G401 (cell line): ENCODE results near the gene NBAS. TPM values are rescaled to one million over a fixed set of nuclear protein-coding genes. Genes with fewer than 3 reads are reported as not detected.
A peak's percentile ranks its signal among the peaks of the same experiment; 100 is the strongest.

Experiments
- DNase-seq: peaks from one replicate; pipeline ENCODE4 v3.0.0-alpha.2; 2015; ENCODE audit warnings: low spot score
- in situ Hi-C: cut with HindIII; loops from 2 replicates; pipeline ENCODE4 v1.10.0; 2016; ENCODE audit warnings: low sequenced_read_pairs, mixed read lengths
- total RNA-seq: library from RNA; depleted of rRNA; stranded (reverse); fragments of >200 nt; shearing (Covaris generic); gene quantifications from 2 replicates; pipeline ENCODE4 v1.2.3, GENCODE V29; 2014; rRNA removed

Gene NBAS
- 31.1 and 45.1 TPM in 2 replicates for total RNA-seq

DNA sequence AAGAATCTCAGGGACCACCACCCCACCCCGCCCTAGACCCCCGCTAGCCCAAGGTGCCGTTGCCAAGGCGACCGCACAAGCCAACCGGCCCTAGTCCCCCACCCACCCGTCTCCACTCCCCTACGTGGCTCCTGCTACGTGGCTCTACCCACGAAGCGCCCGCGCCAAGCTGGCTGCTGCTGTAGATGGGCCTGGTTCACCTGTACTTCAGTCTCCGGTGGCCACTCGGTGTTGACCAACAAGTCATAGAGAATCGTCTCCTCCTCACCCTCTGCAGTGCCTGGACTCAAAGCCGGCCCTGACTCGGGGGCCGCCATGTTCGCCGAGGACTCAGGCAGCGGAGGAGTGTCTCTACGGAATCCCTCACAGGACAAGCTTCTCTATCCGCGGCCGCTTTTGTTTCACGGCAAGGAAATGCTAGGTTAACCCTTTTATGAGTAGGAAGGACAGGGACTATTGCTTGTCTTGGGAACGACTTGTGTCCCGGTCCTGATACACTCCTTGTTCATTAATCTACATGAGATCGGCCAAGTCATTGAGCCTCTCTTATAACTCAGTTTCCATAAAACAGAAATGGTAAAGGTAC, at the start of gene NBAS:
TSS of gene NBAS (minus strand) at position 347 of the 586 bp plus-strand sequence. CDS start at position 317, 30 bp downstream.
- peak; percentile 94 for DNase-seq
- in situ Hi-C loops, result no loop called here

- no peak for DNase-seq
- in situ Hi-C loops, result no loop called here
These were observed 49.4 kb upstream of the NBAS start for GRCh38 chr2:15610430-15610952.

- in situ Hi-C loops, result no loop called here
- DNase-seq, result no peak
These were observed 48.4 kb upstream of the NBAS start for GRCh38 chr2:15609341-15610042.

DNA sequence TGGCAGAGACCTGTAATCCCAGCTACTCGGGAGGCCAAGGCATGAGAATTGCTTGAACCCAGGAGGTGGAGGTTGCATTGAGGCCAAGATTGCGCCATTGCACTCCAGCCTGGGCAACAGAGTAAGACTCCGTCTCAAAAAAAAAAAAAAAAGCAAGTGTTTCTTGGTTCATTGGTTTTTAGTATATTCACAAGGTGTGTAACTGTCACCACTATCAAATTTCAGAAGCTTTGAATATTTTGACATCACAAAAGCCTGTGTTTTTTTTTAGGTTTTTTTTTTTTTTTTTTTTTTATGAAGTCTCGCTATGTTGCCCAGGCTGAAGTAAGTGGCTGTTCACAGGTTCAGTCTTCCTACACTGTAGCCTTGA, 47.2 kb upstream of the NBAS start:
- in situ Hi-C loops, result no loop called here
- no peak for DNase-seq

DNA sequence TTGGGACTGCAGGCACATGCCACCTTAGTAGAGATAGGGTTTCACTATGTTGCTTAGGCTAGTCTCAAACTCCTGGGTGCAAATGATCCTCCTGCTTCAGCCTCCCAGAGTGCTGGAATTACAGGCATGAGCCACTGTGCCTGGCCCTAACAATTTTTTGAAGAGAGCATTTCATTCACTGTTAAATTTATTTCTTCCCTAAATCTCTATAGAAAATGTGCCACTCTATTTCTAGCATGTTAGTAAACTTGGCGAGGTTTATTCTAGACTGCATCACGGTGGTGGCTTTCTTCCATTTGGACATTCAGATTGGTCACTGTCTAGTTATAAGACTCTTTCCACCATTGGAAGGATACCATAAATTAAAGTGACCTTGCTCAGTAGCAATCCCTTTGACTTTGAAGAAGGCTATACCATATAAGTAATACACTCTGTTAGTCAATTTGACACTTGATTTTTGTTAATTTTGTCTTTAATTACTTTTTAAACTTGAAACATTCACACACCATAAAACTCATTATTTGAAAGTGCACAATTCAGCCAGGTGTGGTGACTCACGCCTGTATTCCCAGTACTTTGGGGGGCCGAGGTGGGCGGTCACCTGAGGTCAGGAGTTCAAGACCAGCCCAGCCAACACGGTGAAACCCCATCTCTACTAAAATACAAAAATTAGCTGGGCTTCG, 46.7 kb upstream of the NBAS start:
- in situ Hi-C loops, result no loop called here
- no peak for DNase-seq

DNA sequence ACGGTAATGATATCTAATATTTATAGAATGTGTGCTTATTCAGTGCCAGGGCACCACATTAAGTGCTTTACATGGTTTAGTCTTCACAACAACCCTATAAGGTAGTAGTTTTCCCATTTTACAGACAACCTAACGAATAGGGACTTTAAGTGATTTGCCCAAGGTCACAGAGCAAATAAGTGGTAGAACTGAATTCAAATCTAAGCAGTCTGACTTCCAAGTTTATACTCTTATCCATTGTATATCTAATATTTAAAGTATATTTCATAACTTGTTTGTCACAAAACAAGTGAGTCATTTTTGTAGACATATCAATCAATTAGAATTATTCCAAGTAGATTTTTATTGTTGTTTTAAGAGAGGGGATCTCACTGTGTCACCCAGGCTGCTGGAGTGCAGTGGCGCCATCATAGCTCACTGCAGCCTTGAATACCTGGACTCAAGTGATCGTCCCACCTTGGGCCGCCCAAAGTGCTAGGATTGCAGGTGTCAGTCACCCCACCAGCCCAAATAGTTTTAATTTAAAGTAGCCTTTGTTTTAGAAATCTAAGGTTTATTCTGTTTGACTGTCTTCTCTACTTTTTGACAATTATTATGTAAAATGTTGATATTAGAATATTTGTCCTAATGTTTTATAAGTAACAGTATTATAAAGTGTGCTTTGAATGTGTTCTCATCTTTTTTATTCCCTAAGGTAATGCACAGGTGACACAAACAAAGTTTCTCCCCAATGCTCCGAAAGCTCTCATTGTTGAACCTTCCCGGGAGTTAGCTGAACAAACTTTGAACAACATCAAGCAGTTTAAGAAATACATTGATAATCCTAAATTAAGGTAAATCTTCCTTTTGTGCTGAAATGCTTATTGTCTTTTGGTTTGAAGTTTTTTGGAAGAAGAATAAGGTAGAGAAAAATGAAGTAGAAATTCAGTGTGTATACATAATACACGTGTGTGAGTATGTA, 45.6 kb upstream of the NBAS start:
- DNase-seq, result no peak
- in situ Hi-C loops, result no loop called here

DNA sequence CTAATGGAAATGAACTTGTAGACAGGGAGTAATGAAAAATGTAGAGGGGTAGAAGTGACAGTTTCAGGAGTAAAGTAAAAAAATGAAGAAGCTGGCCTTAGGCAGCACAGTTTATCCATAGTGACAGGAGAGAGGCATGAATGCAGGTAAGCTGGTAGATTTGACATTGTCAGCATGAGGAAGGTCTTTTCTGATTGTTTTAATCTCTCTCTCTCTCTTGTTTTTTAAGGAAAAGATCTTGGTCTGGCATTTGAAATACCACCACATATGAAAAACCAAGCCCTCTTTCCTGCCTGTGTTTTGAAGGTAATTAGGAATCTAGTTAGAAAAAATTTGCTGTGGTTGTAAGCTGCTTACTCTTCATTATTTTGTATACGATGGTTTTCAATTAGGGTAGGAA, 44.6 kb upstream of the NBAS start:
- in situ Hi-C loops, result no loop called here
- no peak for DNase-seq

- DNase-seq, result no peak
- in situ Hi-C loops, result no loop called here
These were observed 42.8 kb upstream of the NBAS start for GRCh38 chr2:15603948-15604347.

- no peak for DNase-seq
- in situ Hi-C loops, result no loop called here
These were observed 42.1 kb upstream of the NBAS start for GRCh38 chr2:15603044-15603765.

DNA sequence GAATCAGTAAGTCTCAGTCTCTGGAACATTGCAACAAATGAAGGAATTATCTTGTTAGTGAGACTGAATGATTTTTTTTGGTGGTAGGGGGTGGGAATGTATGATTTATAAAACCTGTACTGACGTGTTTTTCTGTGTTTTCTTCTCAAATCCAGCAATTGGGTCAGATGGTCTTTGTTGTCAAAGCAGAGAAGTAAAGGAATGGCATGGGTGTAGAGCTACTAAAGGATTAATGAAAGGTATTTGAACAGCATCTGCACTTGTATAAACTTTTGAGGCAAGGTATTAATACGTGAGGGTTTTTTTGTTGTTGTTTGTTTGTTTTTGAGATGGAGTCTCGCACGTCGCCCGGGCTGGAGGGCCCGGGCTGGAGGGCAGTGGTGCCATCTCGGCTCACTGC, 41.3 kb upstream of the NBAS start:
- in situ Hi-C loops, result no loop called here
- no peak for DNase-seq

DNA sequence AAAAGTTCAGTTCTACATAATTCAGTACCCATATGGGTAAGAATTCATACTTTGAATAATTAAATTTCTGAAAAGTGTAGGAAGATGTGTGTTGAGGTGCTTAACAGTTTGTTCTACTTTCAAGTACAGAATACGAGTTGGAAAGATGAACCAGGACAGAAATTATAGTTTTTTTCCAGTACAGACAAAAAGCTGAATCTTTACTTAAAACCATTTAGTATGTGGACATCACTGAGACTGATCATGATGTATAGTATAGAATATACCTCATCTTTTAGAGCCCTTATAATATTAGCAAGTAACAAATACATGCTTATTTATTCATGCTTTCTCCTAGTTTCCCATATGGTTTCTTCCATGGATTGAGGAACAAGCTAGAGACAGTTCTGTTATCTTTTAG, 40.5 kb upstream of the NBAS start:
- in situ Hi-C loops, result no loop called here
- DNase-seq, result no peak

GRCh38 chr2:15599994-15600393, 38.9 kb upstream of the NBAS start:
- DNase-seq, result no peak
- in situ Hi-C loops, result no loop called here

GRCh38 chr2:15596968-15597367, 35.8 kb upstream of the NBAS start:
- in situ Hi-C loops, result no loop called here
- DNase-seq, result no peak

GRCh38 chr2:15596350-15596749, 35.2 kb upstream of the NBAS start:
- in situ Hi-C loops, result no loop called here
- DNase-seq, result no peak

DNA sequence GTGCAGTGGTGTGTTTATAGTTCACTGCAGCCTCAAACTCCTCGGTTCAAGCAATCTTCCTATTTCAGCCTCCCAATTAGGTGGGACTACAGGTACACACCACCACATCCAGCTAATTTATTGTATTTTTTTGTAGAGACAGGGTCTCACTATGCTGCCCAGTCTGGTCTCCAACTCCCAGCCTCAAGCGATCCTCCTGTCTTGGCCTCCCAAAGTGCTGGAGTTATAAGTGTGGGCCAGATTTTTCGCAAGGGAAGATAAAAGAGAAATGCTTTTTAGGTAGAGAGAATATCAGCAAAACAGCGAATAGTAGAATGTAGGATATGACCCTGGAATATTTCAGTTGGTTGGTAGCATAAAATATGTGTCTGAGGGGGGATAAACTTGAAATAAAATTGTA, 34.8 kb upstream of the NBAS start:
- in situ Hi-C loops, result no loop called here
- no peak for DNase-seq

- no peak for DNase-seq
- in situ Hi-C loops, result no loop called here
These were observed 34.3 kb upstream of the NBAS start for GRCh38 chr2:15595342-15595905.

DNA sequence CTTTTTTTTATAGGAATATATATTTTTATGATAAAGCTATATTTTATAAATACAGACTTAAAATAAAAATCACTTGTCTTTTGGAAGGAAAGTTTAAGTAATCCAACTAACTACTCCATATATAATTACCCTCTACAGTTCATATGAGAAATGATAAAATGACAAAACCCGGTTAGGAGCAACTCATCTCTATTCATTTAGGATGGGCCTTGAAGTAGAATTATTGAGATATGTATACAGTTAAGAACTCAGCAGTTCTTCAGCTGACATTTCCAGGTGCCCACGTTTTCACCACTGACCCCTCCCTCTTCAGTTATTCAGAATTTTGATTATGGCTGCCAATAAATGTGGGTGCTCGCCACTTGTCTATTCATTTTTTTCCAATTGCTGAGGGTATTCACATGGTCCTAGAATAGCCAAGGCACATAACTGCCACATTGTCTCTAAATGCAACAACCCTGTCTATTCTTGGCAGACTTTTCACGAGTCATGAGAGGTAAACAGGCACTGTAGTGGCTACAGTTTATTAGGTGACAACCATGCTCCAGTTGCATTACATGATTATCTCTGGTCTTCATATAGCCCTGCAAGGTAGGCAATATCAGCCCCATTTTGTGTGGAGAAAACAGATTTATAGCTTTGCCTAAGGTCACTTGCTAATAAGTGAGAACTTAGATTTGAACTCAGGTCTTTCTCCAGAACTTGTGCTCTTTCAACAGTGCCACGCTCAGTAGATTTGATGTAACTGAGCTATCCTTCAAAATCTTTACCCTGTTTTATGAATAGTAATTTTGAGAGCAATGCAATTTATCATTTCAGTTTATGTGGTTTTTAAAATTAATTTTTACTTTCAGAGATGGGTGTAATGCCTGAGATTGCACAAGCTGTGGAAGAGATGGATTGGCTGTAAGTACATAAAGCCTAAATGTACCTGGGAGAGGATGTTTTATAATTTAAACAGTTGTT, 33.4 kb upstream of the NBAS start:
- DNase-seq, result no peak
- in situ Hi-C loops, result no loop called here
